OCI-LY1 (cell line): Measurements from ENCODE around the gene TMX1.

ENCODE experiments used
- EZH2 ChIP-seq: fragments of 200-600 bp; sonication (generic), shearing (Covaris generic); IDR thresholded peaks from 2 replicates; pipeline ENCODE4 v1.8.0; 2017; ENCODE audit warnings: borderline replicate concordance, mixed run types, mild to moderate bottlenecking, antibody characterized with exemption, low read length, moderate library complexity, mixed read lengths
- TF ChIP-seq, protein P1 (sequence below): fragments of 200-600 bp; sonication (generic), shearing (Covaris generic); IDR thresholded peaks from 2 replicates; pipeline ENCODE4 v1.5.1; 2017; ENCODE audit warnings: mild to moderate bottlenecking, antibody characterized with exemption, low read length, moderate library complexity, mixed read lengths

DNA sequence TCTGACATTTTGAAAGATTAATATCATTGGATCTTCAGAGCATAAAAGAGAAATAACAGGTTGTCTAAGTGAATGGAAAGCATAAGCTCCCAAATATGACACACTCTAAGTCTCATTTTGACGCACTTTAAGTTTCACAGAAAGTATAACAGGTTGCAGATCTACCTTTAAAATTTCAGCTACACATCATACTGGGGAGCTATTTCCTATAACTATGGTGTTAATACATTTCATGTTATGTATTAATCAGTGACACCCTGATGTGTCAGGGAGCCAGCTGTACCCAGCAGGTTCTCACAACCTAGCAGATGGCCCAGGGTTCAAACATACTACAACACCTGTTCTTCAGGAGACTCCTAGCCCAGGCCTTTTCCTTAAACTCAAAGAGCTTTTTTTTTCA lies 31.1 kb upstream of the TMX1 start:
- TF ChIP-seq, protein P1, sequence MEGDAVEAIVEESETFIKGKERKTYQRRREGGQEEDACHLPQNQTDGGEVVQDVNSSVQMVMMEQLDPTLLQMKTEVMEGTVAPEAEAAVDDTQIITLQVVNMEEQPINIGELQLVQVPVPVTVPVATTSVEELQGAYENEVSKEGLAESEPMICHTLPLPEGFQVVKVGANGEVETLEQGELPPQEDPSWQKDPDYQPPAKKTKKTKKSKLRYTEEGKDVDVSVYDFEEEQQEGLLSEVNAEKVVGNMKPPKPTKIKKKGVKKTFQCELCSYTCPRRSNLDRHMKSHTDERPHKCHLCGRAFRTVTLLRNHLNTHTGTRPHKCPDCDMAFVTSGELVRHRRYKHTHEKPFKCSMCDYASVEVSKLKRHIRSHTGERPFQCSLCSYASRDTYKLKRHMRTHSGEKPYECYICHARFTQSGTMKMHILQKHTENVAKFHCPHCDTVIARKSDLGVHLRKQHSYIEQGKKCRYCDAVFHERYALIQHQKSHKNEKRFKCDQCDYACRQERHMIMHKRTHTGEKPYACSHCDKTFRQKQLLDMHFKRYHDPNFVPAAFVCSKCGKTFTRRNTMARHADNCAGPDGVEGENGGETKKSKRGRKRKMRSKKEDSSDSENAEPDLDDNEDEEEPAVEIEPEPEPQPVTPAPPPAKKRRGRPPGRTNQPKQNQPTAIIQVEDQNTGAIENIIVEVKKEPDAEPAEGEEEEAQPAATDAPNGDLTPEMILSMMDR = no peak
- TF ChIP-seq EZH2 = no peak
